Right ventricle myocardium inferior (tissue), 1 donor: ENCODE measurements around the gene ZNF358. TPM values are rescaled to one million over a fixed set of nuclear protein-coding genes. Genes with fewer than 3 reads are reported as not detected.

Source experiments
- ATAC-seq: fragments of 200-7000 bp; cut with Tn5 transposase; one replicate; pipeline ENCODE4 v1.9.1; 2020; ENCODE audit warnings: mild to moderate bottlenecking, moderate library complexity
- DNase-seq: peaks from one replicate; pipeline ENCODE4 v3.0.0; 2021; ENCODE audit errors: missing footprints
- intact Hi-C: fragments of 100-400 bp; cut with DNase I; formaldehyde crosslinking; loops from one replicate; pipeline ENCODE4 v1.11.0; 2022
- total RNA-seq: library from RNA; stranded (reverse); fragmentation: NEBNext Ultra II Directional; extraction: Animal tissue kit (Norgen Biotek cat#: 25700); gene quantifications from one replicate; pipeline ENCODE4 v1.2.1, GENCODE V29; 2021
- donor health status: DM: no; HTN: yes; CAD: no; lungs with severe emphysema.

The ZNF358 gene
- total RNA-seq, 1 donor from 2014 or later, result 89.6 TPM

- ATAC-seq (no peak), DNase-seq (no peak)
- intact Hi-C loops, result no loop called here
Measured at GRCh38 chr19:7483720-7484201, 32.1 kb upstream of the ZNF358 start.

GRCh38 chr19:7486923-7487322, 29.0 kb upstream of the ZNF358 start:
- ATAC-seq (no peak), DNase-seq (no peak)
- intact Hi-C loops, result loop anchor here (5.0 kb wide), 1 partner anchor 45 kb away; no protein-coding TSS in a partner anchor

- DNase-seq, result peak; percentile 96
- intact Hi-C loops, result loop anchor here (5.0 kb wide), 1 partner anchor 43 kb away; no protein-coding TSS in a partner anchor
- ATAC-seq, result peak; percentile 97
Measured at GRCh38 chr19:7488736-7489353, 27.1 kb upstream of the ZNF358 start, which contains the start of gene PEX11G. TSS of gene PEX11G (minus strand) at chr19:7489035. CDS start at chr19:7489010, 25 bp downstream.

GRCh38 chr19:7489609-7490044, 26.3 kb upstream of the ZNF358 start:
- ATAC-seq, result no peak
- intact Hi-C loops, result loop anchor here (5.0 kb wide), 1 partner anchor 43 kb away; no protein-coding TSS in a partner anchor
- no peak for DNase-seq

- intact Hi-C loops, result no loop called here
- no peak for ATAC-seq
- DNase-seq, result peak; percentile 20
Measured at GRCh38 chr19:7492142-7492541, 23.8 kb upstream of the ZNF358 start.

GRCh38 chr19:7492558-7492957, 23.3 kb upstream of the ZNF358 start:
- ATAC-seq (no peak), DNase-seq (no peak)
- intact Hi-C loops, result no loop called here

- ATAC-seq (peak; percentile 82), DNase-seq (peak; percentile 76)
- intact Hi-C loops, result no loop called here
Measured at GRCh38 chr19:7494416-7495098, 21.3 kb upstream of the ZNF358 start.

GRCh38 chr19:7497292-7497691, 18.6 kb upstream of the ZNF358 start:
- peak; percentile 11 for DNase-seq
- intact Hi-C loops, result no loop called here
- ATAC-seq, result no peak

- DNase-seq, result no peak
- intact Hi-C loops, result no loop called here
- ATAC-seq, result no peak
Measured at GRCh38 chr19:7500811-7501450, 15.0 kb upstream of the ZNF358 start.

- ATAC-seq (no peak), DNase-seq (no peak)
- intact Hi-C loops, result no loop called here
Measured at GRCh38 chr19:7502552-7502951, 13.4 kb upstream of the ZNF358 start.

GRCh38 chr19:7504684-7505083, 11.2 kb upstream of the ZNF358 start:
- ATAC-seq (no peak), DNase-seq (no peak)
- intact Hi-C loops, result no loop called here

- intact Hi-C loops, result no loop called here
- DNase-seq (no peak), ATAC-seq (no peak)
Measured at GRCh38 chr19:7505288-7505681, 10.6 kb upstream of the ZNF358 start.

- ATAC-seq (no peak), DNase-seq (no peak)
- intact Hi-C loops, result no loop called here
Measured at GRCh38 chr19:7505682-7506384, 10.1 kb upstream of the ZNF358 start.

GRCh38 chr19:7506385-7507328, 9.2 kb upstream of the ZNF358 start:
- intact Hi-C loops, result no loop called here
- ATAC-seq (peak; percentile 87), DNase-seq (peak; percentile 92)

- DNase-seq, result peak; percentile 86
- intact Hi-C loops, result no loop called here
- no peak for ATAC-seq
Measured at GRCh38 chr19:7507884-7508283, 8.0 kb upstream of the ZNF358 start.

GRCh38 chr19:7509625-7510024, 6.3 kb upstream of the ZNF358 start:
- DNase-seq (no peak), ATAC-seq (no peak)
- intact Hi-C loops, result no loop called here

- no peak for ATAC-seq
- intact Hi-C loops, result no loop called here
- no peak for DNase-seq
Measured at GRCh38 chr19:7512400-7512851, 3.5 kb upstream of the ZNF358 start.
